Activated CD8-positive, alpha-beta T cell treated with anti-CD3 and anti-CD28 coated beads for 36 hours (primary cell): ENCODE measurements around the gene GIGYF2. TPM values are rescaled to one million over a fixed set of nuclear protein-coding genes. Genes with fewer than 3 reads are reported as not detected.
A peak's percentile ranks its signal among the peaks of the same experiment; 100 is the strongest.

Experiments
- ATAC-seq: fragments of 200-7000 bp; cut with Tn5 transposase; one replicate; pipeline ENCODE4 v1.10.0; 2021; ENCODE audit warnings: mild to moderate bottlenecking, moderate library complexity
- CTCF ChIA-PET: fragments of 350-600 bp; sonication (Branson Sonifier 250); formaldehyde crosslinking; loops from one replicate; lab custom pipeline; 2021; ENCODE audit warnings: antibody characterized with exemption; lab: Charles Lee
- POLR2A ChIA-PET: fragments of 350-600 bp; sonication (Branson Sonifier 250); formaldehyde crosslinking; loops from one replicate; lab custom pipeline; 2021; ENCODE audit warnings: antibody characterized with exemption; lab: Charles Lee
- DNase-seq: peaks from one replicate; pipeline ENCODE4 v3.0.0-alpha.2; 2020
- H3K27ac Mint-ChIP-seq: one replicate; pipeline ENCODE4 v1.8.0; 2021; ENCODE audit warnings: mild to moderate bottlenecking, mixed read lengths
- H3K27me3 Mint-ChIP-seq: one replicate; pipeline ENCODE4 v1.8.0; 2021; ENCODE audit warnings: mixed read lengths
- H3K36me3 Mint-ChIP-seq: one replicate; pipeline ENCODE4 v1.8.0; 2021; ENCODE audit warnings: low read depth, mixed read lengths
- H3K4me1 Mint-ChIP-seq: one replicate; pipeline ENCODE4 v1.8.0; 2021; ENCODE audit warnings: low read depth, mixed read lengths
- H3K4me3 Mint-ChIP-seq: one replicate; pipeline ENCODE4 v1.8.0; 2021; ENCODE audit warnings: mild to moderate bottlenecking, moderate library complexity, mixed read lengths
- H3K9me3 Mint-ChIP-seq: one replicate; pipeline ENCODE4 v1.8.0; 2021; ENCODE audit warnings: mixed read lengths
- CTCF ChIP-seq: fragments of 200-600 bp; IDR thresholded peaks from one replicate; pipeline ENCODE4 v1.8.0; 2022; ENCODE audit warnings: antibody characterized with exemption, mild to moderate bottlenecking
- intact Hi-C: fragments of 100-400 bp; cut with micrococcal nuclease; formaldehyde crosslinking; loops from one replicate; pipeline ENCODE4 v1.10.0; 2022
- total RNA-seq, 2 experiments: library from RNA; stranded (reverse); gene quantifications; one replicate each; pipeline ENCODE4 v1.2.3, GENCODE V29; 2021

The GIGYF2 gene
- total RNA-seq, 2 experiments from 2014 or later, result 49.7 to 52.5 TPM

- peaks cover 47% of the 10 kb centered on the region for H3K36me3 Mint-ChIP-seq
- ATAC-seq (no peak), DNase-seq (no peak)
- no peak overlapping the region for H3K4me3 Mint-ChIP-seq
- H3K9me3 Mint-ChIP-seq, result no peaks in the 10 kb centered on the region
- ChIA-PET CTCF (no interaction called here), POLR2A (interaction anchor here (0.6 kb wide), 1 partner anchor 494 kb away, joined by 3 read pairs; no protein-coding TSS in a partner anchor)
- intact Hi-C loops, result no loop called here
- no peak for TF ChIP-seq CTCF
- H3K4me1 Mint-ChIP-seq, result peaks cover 5% of the 10 kb centered on the region
- H3K27me3 Mint-ChIP-seq, result no peaks in the 10 kb centered on the region
- no peak overlapping the region for H3K27ac Mint-ChIP-seq
These were observed 132.9 kb downstream of the GIGYF2 start for GRCh38 chr2:232829988-232830387.

- intact Hi-C loops, result no loop called here
- DNase-seq (no peak), ATAC-seq (no peak)
- TF ChIP-seq CTCF, result no peak
- no peaks in the 10 kb centered on the region for H3K9me3 Mint-ChIP-seq
- ChIA-PET CTCF (no interaction called here), POLR2A (interaction anchor here (0.6 kb wide), 1 partner anchor 75 kb away, joined by 3 read pairs; no protein-coding TSS in a partner anchor)
- no peak overlapping the region for H3K27ac Mint-ChIP-seq
- no peaks in the 10 kb centered on the region for H3K4me1 Mint-ChIP-seq
- H3K36me3 Mint-ChIP-seq, result peaks cover 34% of the 10 kb centered on the region
- no peaks in the 10 kb centered on the region for H3K27me3 Mint-ChIP-seq
- H3K4me3 Mint-ChIP-seq, result no peak overlapping the region
These were observed 134.4 kb downstream of the GIGYF2 start for GRCh38 chr2:232831496-232831895.

DNA sequence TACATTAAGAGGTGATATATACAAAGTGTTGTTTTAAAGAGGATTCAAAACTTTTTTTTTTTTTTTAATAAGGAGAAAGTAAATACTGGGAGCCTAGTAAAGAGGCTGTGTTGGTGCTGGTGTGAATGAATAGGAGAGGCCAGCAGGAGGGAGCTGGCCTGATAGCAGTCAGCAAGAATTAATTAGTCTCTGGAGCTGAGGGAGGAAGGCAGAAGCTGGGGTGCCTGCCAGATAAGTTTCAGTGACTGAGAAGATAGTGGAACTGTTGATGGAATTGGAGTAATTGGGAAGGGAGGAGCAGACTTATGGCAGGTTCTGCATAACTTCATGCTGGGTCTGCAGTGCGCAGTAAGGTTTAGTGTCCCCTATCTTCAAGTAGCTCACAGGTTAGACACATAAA lies 136.7 kb downstream of the GIGYF2 start:
- ChIA-PET POLR2A (no interaction called here), CTCF (no interaction called here)
- peaks cover 35% of the 10 kb centered on the region for H3K36me3 Mint-ChIP-seq
- no peak for DNase-seq
- TF ChIP-seq CTCF, result no peak
- no peak for ATAC-seq
- intact Hi-C loops, result no loop called here
- peaks cover 18% of the 10 kb centered on the region for H3K4me1 Mint-ChIP-seq
- H3K9me3 Mint-ChIP-seq, result no peaks in the 10 kb centered on the region
- no peaks in the 10 kb centered on the region for H3K27me3 Mint-ChIP-seq
- H3K4me3 Mint-ChIP-seq, result no peak overlapping the region
- no peak overlapping the region for H3K27ac Mint-ChIP-seq

DNA sequence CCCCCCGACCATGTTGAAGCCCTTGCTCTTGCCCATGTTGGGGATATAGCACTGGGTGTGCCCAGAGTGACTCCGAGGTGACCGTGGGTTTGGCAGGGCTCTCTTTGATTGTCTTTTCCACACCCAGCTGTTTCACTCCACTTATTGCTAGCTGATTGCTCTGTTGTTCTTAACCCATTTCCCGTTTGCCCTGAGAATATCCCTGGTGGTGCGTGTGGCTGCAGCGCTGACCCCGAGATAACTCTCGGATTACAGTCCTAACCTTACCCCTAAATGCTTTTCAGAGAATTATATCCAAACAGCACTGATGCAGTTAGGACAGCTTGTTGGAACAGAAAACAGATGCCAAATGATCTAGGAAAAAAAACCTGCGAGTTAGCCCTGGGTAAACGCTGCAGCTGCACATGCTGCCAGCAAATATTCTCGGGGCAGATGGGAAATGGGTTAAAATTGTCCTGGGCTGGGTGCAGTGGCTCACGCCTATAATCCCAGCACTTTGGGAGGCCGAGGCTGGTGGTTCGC lies 138.6 kb downstream of the GIGYF2 start:
- no peak for TF ChIP-seq CTCF
- peaks cover 44% of the 10 kb centered on the region for H3K36me3 Mint-ChIP-seq
- no peaks in the 10 kb centered on the region for H3K9me3 Mint-ChIP-seq
- H3K4me3 Mint-ChIP-seq, result no peak overlapping the region
- ATAC-seq (no peak), DNase-seq (no peak)
- ChIA-PET CTCF (interaction anchor here (2.8 kb wide), 1 partner anchor 17 kb away, joined by 12 read pairs; no protein-coding TSS in a partner anchor), POLR2A (no interaction called here)
- H3K4me1 Mint-ChIP-seq, result peaks cover 31% of the 10 kb centered on the region
- H3K27ac Mint-ChIP-seq, result no peak overlapping the region
- no peaks in the 10 kb centered on the region for H3K27me3 Mint-ChIP-seq
- intact Hi-C loops, result no loop called here

DNA sequence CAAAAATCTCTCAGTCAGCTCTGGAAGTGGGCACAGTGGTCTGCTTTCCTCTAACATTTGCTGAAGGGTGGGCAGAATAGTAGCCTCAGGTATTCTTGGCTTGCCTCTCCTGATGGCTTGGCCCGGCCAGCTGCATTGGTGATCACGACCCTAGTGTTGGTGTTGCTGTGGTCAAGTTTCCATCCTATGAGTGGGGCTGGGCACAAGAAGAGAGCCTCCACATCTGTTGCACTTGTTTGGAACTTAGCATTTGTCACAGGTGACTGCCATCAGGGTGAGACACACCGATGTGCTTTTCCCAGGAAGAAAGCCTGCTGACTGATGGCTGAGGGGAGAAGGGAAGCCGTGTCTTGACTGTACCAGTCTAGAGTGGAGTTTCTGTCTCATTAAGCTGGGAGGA lies 139.8 kb downstream of the GIGYF2 start:
- no peak for TF ChIP-seq CTCF
- Mint-ChIP-seq H3K27me3 (no peaks in the 10 kb centered on the region), H3K4me1 (peaks cover 31% of the 10 kb centered on the region), H3K9me3 (no peaks in the 10 kb centered on the region), H3K36me3 (peaks cover 38% of the 10 kb centered on the region), H3K27ac (peak overlapping the region; percentile 79), H3K4me3 (no peak overlapping the region)
- ATAC-seq (no peak), DNase-seq (no peak)
- ChIA-PET CTCF (interaction anchor here (0.9 to 2.8 kb wide), 4 partner anchors 10 to 34 kb away, joined by 3 to 12 read pairs (median 4); no protein-coding TSS in a partner anchor), POLR2A (no interaction called here)
- intact Hi-C loops, result no loop called here
